HUES64 (cell line): ENCODE data around the gene TIPIN.
"Not testable (repeated sequence)": the region's sequence is repeated elsewhere in the genome, so short reads cannot be mapped to it uniquely, and the experiment has no call there.

Experiments used
- H3K27ac ChIP-seq: 2 replicates; pipeline ENCODE4 v1.7.0; 2013; ENCODE audit warnings: low read depth, low read length, inconsistent platforms
- H3K27me3 ChIP-seq: 2 replicates; pipeline ENCODE4 v1.6.1; 2013; ENCODE audit warnings: mild to moderate bottlenecking, low read length; ENCODE audit not compliant: insufficient read depth
- H3K36me3 ChIP-seq: 2 replicates; pipeline ENCODE4 v1.6.1; 2013; ENCODE audit warnings: mild to moderate bottlenecking, low read length; ENCODE audit not compliant: insufficient read depth
- H3K4me1 ChIP-seq: 2 replicates; pipeline ENCODE4 v1.6.1; 2013; ENCODE audit warnings: mild to moderate bottlenecking, low read length, moderate library complexity; ENCODE audit not compliant: insufficient read depth
- H3K4me3 ChIP-seq: 2 replicates; pipeline ENCODE4 v1.5.1; 2013; ENCODE audit warnings: mild to moderate bottlenecking, low read length, moderate library complexity
- H3K9ac ChIP-seq: 2 replicates; pipeline ENCODE4 v1.6.1; 2013; ENCODE audit warnings: mild to moderate bottlenecking, low read depth, low read length
- H3K9me3 ChIP-seq: 2 replicates; pipeline ENCODE4 v1.6.1; 2013; ENCODE audit warnings: low read depth, low read length; ENCODE audit not compliant: insufficient read depth
- WGBS: fragments of 150-250, 120-280 bp; methylation state at CpG from one replicate; pipeline ENCODE4 v1.1.7; 2013; ENCODE audit warnings: missing lambda C conversion rate; 5-methylcytosine and 5-hydroxymethylcytosine counted together

The TIPIN gene

DNA sequence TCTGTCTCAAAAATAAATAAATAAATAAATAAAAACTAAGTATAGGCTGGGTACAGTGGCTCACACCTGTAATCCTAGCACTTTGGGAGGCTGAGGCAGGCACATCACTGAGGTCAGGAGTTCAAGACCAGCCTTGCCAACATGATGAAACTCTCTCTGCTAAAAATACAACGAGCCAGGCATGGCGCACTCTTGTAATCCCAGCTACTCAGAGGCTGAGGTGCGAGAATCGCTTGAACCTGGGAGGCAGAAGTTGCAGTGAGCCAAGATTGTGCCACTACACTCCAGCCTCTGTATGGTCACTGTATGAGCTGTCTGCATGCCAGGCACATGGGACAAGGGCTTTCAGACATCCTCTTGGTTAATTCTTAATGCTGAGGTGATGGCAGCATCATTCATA, 28.7 kb downstream of the TIPIN start:
- 95% methylated on average over 4 of the region's 4 CpGs for WGBS
- Histone ChIP-seq H3K9me3 (no peaks in the 10 kb centered on the region), H3K36me3 (peaks cover 89% of the 10 kb centered on the region), H3K4me3 (no peak overlapping the region), H3K9ac (no peak overlapping the region), H3K27ac (no peak overlapping the region), H3K4me1 (no peaks in the 10 kb centered on the region; the same call in 1 of the 2 replicates), H3K27me3 (no peaks in the 10 kb centered on the region)

DNA sequence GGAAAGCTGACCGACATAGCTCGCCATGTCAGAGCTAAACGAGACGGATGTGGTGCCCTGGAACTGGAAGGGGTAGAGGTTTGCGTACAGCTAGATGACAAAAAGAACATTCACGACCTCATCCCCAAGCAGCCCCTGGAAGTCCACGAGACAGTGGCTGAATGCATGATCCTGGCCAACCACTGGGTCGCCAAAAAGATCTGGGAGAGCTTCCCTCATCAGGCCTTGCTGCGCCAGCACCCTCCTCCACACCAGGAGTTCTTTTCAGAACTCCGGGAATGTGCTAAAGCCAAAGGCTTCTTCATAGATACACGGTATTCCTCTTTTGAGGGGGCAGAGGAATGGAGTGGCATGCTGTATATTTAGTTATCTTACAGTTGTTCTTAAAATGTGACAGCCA, 30.4 kb downstream of the TIPIN start:
- Histone ChIP-seq H3K27me3 (no peaks in the 10 kb centered on the region), H3K4me1 (no peaks in the 10 kb centered on the region; the same call in 1 of the 2 replicates), H3K9ac (no peak overlapping the region), H3K4me3 (no peak overlapping the region), H3K36me3 (peaks cover 89% of the 10 kb centered on the region), H3K27ac (no peak overlapping the region), H3K9me3 (no peaks in the 10 kb centered on the region)
- WGBS, result 96% methylated on average over 11 of the region's 11 CpGs

DNA sequence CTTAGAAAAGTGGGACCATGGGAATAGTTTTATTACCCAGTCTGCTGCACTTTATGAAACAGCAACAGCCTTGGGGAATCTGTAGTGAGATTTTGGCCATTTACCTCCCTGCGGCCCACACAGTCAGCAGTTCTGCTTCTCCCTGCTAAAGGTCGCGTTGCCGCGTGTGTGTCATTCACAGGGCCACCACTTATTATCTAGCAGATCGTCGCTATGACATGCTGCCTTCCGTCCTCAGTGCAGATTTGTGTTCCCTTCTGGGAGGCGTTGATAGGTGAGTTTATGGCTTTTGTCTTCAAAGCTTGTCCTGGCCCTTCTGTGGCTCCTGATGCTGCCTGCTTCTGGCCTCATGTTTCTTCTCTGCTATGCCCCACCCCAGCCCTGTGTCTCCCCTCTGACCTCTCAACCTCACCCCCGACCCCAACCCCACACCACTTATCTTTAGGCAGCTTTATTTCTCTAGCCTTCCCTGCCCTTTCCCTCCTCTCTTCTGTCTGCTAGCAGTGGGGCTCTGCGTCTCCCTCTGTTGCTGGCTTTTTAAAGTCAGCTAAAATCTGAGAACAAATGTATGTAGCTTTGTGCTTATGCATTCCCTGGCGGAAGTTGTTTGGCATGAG, 33.1 kb downstream of the TIPIN start:
- peaks cover 77% of the 10 kb centered on the region for H3K36me3 ChIP-seq

DNA sequence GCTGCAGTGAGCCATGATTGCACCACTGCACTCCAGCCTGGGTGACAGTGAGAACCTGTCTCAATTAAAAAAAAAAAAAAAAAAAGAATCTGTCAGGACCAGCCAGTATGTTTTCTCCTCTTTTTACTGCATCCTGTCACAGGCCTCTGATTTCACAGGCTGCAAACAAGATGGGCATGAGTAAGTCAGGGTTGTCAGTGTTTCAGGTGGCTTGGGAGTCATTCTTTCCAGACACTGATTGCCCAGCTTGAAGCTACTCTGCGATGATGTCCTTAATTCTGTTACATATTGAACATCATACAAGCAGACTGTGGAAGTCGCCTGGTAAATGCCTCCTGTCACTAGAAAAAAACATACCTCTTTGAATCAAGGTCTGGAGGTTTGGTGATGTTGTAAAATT, 44.3 kb downstream of the TIPIN start:
- Histone ChIP-seq H3K4me1 (no peaks in the 10 kb centered on the region), H3K36me3 (peaks cover 68% of the 10 kb centered on the region), H3K4me3 (no peak overlapping the region), H3K27me3 (no peaks in the 10 kb centered on the region), H3K9ac (no peak overlapping the region), H3K27ac (no peak overlapping the region), H3K9me3 (no peaks in the 10 kb centered on the region)
- WGBS, result 90% methylated on average over 2 of the region's 2 CpGs

More for the DNA sequence above, 33.1 kb downstream of the TIPIN start:
- Histone ChIP-seq H3K9ac (no peak overlapping the region), H3K27ac (no peak overlapping the region; the same call in 1 of the 2 replicates), H3K27me3 (no peaks in the 10 kb centered on the region), H3K9me3 (no peaks in the 10 kb centered on the region), H3K4me1 (no peaks in the 10 kb centered on the region; the same call in 1 of the 2 replicates), H3K4me3 (no peak overlapping the region)
- 91% methylated on average over 12 of the region's 12 CpGs for WGBS

DNA sequence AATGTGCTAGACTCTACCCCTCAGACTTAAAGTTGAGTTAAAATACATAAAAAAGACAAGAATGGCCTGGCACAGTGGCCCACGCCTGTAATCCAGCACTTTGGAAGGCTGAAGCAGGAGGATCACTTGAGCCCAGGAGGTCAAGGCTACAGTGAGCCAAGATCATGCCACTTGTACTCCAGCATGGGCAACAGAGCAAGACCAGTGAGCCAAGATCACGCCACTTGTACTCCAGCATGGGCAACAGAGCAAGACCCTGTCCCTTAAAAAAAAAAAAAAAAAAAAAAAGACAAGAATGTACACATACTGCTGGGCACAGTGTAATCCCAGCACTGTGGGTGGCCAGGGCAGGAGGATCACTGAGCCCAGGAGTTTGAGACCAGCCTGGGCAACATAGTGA, 45.7 kb downstream of the TIPIN start:
- Histone ChIP-seq H3K36me3 (peaks cover 64% of the 10 kb centered on the region), H3K4me1 (no peaks in the 10 kb centered on the region), H3K9ac (no peak overlapping the region), H3K9me3 (no peaks in the 10 kb centered on the region), H3K27ac (no peak overlapping the region), H3K27me3 (no peaks in the 10 kb centered on the region), H3K4me3 (no peak overlapping the region)
- WGBS, result 87% methylated on average over 2 of the region's 2 CpGs

DNA sequence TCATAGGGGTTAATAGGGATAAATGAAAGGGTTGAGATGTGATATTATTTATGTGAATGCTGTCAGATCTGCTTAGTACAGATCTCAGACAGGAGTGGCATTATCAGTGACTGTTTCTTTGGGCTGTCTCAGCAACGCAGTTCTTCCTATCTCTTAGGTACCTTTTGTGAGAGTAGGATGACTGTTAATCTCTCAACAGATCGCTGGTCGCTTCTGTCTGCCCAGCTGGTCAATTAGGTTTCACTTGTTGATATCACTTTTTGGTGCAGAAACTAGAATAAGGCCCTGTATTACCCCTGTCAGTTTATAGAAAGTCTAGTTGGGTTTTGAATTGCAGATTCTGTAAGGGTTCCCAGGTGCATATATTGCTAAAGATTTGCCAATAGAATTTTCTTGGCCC, 46.7 kb downstream of the TIPIN start:
- Histone ChIP-seq H3K27me3 (no peaks in the 10 kb centered on the region), H3K36me3 (peaks cover 56% of the 10 kb centered on the region), H3K27ac (no peak overlapping the region), H3K4me3 (no peak overlapping the region), H3K9me3 (no peaks in the 10 kb centered on the region), H3K9ac (no peak overlapping the region), H3K4me1 (no peaks in the 10 kb centered on the region)
- 93% methylated on average over 3 of the region's 3 CpGs for WGBS

DNA sequence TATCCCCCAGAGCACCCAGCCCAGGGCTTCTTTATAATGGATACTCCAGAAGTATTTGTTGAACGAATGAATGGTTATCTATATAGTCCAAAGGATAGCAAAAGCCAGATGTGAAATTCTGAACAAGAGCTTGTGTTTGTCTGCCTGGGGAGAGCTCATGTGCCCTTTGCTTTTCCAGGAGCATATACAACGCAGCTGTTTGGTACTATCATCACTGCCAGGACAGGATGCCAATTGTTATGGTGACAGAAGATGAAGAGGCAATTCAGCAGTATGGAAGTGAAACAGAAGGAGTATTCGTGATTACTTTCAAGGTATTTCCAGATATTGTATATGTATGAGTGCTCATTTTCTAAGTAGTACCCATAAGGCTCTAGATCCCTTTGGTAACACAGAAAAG, 48.0 kb downstream of the TIPIN start:
- no peak overlapping the region for H3K27ac ChIP-seq
- H3K9me3 ChIP-seq, result no peaks in the 10 kb centered on the region
- no peaks in the 10 kb centered on the region for H3K4me1 ChIP-seq
- H3K36me3 ChIP-seq, result peaks cover 44% of the 10 kb centered on the region
- WGBS, result 91% methylated on average over 3 of the region's 3 CpGs
- H3K9ac ChIP-seq, result no peak overlapping the region
- no peak overlapping the region for H3K4me3 ChIP-seq
- H3K27me3 ChIP-seq, result no peaks in the 10 kb centered on the region

DNA sequence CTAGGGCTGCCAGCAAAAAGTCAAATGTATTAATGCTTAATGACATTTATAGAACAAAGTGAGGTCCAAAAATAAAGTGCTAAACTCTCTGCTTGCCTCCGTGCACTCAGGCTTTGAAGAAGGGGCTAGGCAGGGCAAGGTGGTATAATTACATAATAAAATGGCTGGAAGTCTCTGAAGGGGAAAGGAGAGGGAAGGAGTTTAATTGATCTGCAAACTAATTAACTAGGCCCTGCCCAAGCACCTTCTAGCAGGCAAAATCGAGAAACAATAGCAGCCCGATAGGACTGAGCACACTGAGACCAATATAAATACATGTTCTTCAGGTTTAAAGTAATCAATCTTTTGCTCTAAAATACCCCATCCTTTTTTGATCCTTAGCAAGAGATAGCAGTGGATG, 50.1 kb downstream of the TIPIN start:
- Histone ChIP-seq H3K9ac (no peak overlapping the region), H3K27ac (no peak overlapping the region), H3K4me3 (no peak overlapping the region), H3K9me3 (no peaks in the 10 kb centered on the region), H3K27me3 (no peaks in the 10 kb centered on the region), H3K36me3 (peaks cover 27% of the 10 kb centered on the region), H3K4me1 (no peaks in the 10 kb centered on the region)
- WGBS, result 85% methylated on average over 3 of the region's 3 CpGs

DNA sequence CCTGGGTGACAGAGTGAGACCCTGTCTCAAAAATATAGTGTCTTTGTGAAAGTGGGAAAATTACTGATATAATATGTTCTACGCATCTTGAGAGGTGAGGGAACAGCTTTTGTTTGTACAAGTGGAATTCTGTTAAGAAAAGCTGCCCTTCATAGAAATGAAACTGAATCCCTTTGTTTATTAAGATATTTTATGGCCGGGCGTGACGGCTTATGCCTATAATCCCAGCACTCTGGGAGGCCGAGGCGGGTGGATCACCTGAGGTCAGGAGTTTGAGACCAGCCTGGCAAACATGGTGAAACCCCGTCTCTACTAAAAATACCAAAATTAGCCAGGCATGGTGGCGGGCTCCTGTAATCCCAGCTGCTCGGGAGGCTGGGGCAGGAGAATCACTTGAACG, 52.1 kb downstream of the TIPIN start:
- H3K4me3 ChIP-seq, H3K9me3 ChIP-seq, H3K27ac ChIP-seq, H3K9ac ChIP-seq, H3K27me3 ChIP-seq, H3K4me1 ChIP-seq: not testable (repeated sequence)
- 96% methylated on average over 10 of the region's 10 CpGs for WGBS
- H3K36me3 ChIP-seq, result peaks cover 12% of the 10 kb centered on the region

DNA sequence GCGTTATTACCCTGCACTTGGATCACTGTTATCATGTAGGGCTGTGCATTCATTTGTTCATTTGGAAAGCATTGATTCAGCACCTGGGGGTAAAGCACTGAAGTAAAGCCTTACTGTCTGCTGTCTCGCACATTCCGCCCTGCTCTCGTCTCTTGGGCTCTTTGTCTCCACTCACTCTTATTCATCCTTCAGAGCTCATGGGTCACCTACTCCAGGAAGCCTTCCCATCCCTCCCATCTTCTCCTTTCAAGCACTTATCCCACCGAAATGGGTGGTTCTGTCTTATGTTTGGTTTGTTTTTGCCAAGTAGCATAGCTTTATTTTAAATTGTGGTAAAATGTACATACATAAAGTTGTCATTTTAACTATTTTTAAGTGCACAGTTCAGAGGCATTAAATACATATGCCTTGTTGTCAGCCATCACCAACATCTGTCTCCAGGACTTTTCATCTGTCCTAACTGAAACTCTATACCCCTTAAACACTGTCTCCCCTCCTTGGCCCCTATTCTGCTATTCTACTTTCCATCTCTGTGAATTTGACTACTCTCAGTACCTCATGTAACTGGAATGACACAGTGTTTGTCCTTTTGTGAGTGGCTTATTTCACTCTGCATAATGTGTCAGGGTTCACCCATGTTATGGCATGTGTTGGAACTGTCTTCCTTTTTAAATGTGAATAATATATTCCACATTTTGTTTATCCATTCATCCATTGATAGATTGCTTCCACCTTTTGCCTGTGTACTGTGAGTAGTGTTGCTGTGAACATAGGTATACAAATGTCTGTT, 53.8 kb downstream of the TIPIN start:
- Histone ChIP-seq H3K4me1 (no peaks in the 10 kb centered on the region; the same call in 1 of the 2 replicates), H3K4me3 (no peak overlapping the region), H3K36me3 (no peaks in the 10 kb centered on the region), H3K9ac (no peak overlapping the region), H3K27me3 (no peaks in the 10 kb centered on the region), H3K27ac (no peak overlapping the region), H3K9me3 (no peaks in the 10 kb centered on the region)
- 79% methylated on average over 4 of the region's 5 CpGs for WGBS

DNA sequence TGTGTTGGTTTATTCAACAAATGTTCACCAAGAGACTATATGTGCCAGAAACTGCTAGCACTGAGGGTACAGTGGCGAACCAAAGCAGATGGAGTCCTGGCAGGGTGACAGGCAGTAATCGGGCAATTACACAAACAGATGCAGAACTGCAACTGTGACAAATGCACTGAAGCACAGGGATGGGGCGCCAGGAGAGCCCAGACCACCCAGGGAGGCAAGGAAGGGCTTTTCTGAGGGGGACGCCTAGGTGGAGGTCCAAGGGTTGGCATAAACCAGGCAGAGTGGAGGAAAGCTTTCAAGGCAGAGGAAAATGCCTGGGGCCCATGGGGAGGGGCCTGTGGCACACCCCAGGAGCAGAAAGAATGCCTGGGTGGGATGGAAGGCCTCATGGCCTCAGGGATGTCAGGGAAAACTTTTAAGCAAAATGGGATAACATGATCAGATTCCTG, 57.7 kb downstream of the TIPIN start:
- Histone ChIP-seq H3K4me3 (no peak overlapping the region), H3K9me3 (no peaks in the 10 kb centered on the region), H3K27ac (no peak overlapping the region), H3K27me3 (no peaks in the 10 kb centered on the region), H3K9ac (no peak overlapping the region), H3K4me1 (peaks cover 17% of the 10 kb centered on the region), H3K36me3 (no peaks in the 10 kb centered on the region)
- 65% methylated on average over 4 of the region's 4 CpGs for whole genome bisulfite sequencing
